ENCODE results near the gene SCGB1A1.
A peak's percentile ranks its signal among the peaks of the same experiment; 100 is the strongest.
"Not testable (repeated sequence)": the region's sequence is repeated elsewhere in the genome, so short reads cannot be mapped to it uniquely, and the experiment has no call there.

Gene SCGB1A1

DNA sequence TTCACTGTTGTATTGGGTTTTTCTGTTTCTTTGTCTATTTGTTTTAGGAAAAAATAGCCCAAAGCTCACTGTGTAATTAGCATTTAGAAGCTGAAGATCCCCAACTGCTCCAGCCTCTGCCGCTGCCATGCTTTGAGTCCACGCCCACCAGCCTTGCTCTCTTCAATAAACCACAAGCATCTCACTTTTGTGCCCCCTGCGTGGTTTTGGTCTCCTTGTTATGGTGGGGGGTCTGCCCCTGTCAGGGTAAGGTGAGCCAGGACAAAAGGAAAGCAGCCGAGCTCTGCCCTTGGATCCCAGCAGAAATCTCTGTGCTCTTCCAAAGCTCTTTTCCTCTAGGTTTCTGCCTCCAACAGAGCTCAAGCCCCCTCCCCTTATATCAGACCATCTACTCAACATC, 4.2 kb downstream of the SCGB1A1 start:
- DNase-seq, result no peak

DNA sequence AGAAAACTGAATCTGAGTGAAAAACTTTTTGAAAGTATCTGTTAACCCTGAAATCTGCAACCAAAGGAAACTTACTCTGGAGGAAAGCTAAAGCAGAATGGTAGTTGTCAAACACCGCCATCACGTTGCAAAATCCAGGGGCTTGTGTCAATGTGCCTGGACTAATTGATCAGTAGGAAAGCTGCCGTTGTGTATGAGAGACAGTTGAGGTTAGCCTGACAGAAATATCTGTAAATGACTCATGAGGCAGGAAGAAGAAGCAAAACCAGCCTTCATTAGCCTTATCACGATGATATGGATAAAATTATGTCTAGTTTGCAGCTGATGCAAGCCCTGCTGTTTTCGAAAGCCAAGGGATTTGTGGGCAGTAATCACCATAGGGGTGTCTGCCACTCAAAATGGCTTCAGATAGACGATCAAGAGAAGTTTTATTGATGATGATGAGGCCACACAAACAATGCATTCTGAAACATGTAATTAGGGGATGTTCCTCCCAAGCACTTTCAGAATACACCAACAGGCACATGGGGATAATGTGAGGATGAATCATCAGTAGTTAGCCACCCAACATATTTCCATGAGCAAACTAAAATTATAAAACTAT, 8.9 kb downstream of the SCGB1A1 start:
- DNase-seq, result no peak

DNA sequence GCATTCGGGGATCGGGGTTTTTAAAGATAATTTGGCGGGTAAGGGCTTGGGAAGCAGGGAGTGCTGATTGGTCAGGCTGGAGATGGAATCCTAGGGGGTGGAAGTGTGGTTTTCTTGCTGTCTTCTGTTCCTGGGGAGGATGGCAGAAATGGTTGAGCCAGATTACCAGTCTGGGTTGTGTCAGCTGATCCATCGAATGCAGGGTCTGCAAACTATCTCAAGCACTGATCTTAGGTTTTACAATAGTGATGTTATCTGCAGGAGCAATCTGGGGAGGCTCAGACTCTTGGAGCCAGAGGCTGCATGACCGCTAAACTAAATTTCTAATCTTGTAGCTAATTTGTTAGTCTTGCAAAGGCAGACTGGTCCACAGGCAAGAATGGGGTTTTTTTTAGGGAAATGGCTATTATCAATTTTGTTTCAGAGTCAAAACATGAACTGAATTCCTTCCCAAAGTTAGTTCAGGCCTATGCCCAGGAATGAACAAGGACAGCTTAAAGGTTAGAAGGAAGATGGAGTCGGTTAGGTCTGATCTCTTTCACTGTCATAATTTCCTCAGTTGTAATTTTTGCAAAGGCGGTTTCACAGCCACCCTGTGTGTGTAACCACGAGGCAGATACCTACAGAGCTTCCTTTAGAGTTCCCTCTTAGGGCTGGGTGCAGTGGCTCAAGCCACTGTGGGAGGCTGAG, 10.2 kb downstream of the SCGB1A1 start:
- no peak for DNase-seq

DNA sequence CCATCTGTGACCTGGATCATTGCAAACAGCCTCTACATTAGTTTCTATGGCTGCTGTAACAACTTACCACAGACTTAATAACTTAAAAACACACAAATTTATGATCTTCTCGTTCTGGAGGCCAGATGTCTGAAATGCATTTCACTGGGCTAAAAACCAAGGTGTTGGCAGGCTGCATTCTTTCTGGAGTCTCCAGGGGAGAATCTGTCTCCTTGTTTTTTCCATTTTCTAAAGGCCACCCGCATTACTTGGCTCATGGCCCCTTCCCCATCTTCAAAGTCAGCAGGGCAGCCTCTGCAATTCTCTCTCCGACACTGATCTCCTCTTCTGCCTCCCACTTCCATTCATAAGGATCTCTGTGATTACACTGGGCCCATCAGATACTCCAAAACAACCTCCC, 11.6 kb downstream of the SCGB1A1 start:
- DNase-seq, result no peak

DNA sequence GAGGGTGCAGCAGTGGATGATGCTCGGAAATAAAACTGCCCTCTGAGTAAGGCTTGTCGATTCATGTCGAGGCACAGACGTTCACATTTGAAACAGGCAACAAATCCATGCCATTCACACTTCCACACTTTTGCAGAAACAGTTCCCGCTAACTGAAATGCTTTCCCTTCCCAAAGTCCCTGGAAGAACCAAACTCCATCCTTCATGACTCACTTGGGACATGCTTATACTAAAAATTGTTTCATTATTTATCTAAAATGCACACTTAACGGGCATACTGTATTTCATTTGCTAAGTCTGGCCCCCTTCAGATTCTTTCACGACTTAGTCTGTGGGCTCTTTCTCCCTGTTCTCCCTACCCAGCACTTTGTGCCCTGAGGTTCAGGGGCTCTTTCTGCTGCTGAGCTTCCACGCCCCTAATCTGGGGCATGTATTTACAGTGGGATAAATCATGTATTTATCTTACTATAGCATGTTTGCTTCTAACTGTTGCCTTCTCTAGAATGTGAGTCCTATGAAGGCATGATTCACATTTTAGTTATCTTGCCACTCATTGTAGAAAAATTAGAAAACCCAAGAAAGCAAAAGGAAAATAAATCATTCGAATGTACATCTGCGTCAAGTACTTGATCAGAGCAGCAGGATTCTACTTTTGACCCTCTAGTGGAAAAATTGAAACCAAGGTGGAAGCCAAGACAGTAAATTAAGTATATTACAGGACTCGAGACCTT, 12.5 kb downstream of the SCGB1A1 start:
- no peak for DNase-seq

DNA sequence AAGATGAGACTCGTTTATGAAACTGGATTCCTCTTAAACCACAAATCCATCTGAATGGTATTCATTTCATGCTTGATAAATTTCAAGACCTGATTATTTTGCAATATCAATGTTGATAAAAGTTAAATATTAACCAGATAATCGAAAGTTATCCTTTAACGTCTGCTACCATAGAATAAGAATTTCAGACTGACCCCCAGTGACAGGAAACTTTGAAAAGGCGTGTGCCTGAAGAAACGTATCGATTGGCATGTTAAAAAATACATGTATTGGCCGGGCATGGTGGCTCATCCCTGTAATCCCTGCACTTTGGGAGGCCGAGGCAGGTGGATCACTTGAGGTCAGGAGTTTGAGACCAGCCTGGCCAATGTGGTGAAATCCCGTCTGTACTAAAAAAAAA, 13.9 kb downstream of the SCGB1A1 start:
- no peak for DNase-seq

DNA sequence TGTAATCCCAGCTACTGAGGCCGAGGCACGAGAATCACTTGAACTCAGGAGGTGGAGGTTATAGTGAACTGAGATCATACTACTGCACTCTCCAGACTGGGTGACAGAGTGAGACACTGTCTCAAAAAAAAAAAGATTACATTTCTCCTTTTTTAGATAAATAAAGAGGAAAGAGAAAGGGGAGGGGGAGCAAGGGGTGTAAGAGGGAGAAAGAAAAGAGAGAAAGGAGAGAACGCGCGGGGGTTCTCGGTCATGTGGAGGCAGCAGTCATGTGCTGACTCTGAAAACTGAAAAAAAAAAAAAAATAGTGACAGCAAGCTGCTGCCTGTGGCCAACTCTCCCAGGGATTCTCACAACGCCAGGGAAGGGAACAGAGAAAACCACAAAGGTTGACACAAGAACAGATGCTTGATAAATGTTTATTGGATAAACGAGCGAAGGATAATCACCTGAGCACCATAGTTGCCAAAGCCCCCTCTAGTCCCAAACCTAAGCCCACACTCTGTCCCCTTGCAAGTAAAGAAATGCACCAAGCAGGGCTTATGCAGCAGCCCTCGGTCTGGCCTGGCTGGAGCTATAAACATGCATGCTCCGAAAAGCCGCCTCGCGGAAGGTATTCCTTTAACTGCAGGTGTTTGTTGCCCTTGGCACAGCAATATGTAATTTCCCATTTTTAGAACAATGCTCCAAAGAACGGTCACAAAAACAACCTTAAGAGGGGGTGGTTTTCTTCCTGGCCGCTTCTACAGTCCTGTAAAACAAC, 14.5 kb downstream of the SCGB1A1 start:
- no peak for DNase-seq

DNA sequence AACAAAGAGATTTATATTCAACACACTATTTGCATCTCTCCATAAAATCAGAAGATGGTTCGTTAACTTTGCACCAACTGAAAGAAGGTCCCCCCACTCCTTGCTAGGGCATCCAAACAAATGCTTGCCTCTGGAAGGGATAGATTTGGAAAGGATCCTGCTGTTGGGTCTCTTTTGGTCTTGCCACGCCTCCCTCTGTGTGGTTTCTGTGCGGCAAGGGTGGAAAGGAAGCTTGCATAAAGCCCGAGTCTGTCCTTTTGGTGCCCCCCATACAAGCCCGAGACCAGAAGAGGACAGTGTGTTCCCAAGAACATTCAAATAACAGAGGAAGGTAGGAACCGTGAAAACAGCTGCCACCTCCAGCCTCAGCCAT, 15.1 kb downstream of the SCGB1A1 start:
- no peak for DNase-seq

DNA sequence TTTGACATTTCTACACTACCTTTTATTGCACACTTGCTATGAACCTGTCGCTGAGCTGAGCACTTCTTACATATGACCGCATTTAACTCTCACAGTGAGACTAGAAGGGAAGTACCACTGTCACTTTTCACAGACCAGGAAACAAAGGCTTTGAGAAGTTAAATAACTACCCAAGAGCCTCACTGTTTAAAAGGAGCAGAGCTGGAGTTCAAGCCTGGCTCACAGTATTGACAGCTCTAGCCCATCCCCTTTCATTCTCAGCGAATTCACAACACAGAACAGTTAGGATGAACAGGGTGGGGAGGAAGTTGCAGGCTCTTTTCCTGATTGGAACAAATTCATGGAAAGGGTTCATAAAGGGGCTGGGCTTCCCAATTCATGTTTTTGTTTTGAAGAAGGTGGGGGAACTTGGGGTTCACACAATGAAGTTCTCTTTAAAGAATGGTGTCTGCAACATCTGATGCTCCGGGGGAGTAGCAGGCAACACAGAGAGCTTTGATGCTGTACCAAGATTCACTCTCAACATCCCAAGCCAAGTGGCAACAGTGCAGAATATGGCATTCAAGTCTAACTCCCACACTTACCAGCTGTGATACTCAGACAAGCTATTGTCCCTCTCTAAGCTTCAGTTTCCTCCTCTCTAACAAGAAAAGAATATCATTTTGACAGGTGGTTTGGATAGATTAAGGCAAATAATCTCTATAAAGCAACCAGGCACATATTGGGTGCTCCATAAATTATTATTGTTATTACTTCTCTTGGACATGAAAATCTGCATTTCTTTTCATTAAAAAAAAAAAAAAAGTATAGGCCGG, 17.2 kb downstream of the SCGB1A1 start:
- DNase-seq, result no peak

DNA sequence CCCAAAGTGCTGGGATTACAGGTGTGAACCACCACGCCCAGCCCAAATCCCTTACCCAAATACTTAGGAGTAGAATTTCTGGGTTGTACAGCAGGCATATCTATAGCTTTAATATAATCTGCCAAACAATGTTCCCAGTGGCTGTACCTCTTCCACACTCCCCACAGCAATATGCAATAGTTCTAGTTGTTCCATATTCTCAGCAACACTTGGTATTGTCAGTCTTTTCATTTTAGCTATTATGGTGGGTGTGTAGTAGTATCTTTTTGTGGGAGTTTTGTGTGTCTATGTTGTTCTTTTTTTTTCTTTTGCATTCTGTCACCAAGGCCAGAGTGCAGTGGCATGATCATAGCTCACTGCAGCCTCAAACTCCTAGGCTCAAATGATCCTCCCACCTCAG, 18.8 kb downstream of the SCGB1A1 start:
- DNase-seq, result no peak

DNA sequence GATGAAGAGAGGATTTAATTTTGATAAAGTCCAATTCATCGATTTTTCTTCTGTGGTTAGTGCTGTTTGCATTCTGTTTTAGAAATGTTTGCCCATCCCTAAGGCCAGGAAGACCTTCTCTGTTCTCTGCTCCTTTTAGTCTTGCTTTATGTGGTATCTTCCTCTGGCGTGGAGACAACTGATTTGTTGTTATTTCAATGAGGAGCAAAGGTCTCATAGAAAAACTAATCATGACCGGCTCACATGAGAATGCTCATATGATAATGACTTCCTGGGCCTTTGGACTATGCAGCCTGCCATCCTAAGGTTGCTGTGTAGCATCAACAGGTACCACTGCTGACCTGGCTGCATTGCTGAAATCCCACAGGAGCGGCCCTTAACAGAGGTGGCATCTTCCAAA, 19.8 kb downstream of the SCGB1A1 start:
- DNase-seq, result no peak

DNA sequence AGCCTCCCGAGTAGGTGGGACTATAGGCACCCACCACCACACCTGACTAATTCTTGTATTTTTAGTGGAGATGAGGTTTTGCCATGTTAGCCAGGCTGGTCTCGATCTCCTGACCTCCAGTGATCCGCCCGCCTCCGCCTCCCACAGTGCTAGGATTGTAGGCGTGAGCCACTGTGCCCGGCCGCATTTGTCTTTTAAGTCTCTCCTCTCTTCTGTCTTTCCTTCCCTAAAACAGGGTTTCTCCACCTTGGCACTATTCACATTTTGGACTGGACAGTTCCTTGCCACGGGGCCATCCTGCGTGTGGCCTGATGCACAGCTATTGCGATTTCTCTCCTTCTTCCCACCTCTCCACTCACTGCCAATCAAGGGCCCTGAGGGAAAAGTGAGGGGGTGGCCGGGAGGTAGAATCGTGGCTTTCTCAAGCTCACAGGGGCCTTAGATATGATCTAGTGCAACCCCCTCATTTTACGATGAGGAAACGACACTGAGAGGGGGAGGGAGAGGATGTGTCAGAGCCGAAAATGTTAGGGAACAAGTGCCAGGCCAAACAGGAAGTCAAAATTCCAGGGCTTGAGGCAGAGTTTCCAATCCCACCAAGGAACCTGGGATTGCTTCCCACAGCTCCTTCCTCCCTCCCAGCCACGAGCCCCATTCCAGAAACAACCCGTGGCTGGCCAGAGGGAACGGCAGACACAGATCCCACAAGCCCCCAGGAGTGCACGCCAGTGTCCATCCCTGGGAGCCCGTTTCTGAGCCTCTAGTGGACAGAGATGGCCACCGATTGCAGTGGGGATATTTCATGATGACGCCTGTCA, 21.2 kb downstream of the SCGB1A1 start:
- DNase-seq, result peak; percentile 68

DNA sequence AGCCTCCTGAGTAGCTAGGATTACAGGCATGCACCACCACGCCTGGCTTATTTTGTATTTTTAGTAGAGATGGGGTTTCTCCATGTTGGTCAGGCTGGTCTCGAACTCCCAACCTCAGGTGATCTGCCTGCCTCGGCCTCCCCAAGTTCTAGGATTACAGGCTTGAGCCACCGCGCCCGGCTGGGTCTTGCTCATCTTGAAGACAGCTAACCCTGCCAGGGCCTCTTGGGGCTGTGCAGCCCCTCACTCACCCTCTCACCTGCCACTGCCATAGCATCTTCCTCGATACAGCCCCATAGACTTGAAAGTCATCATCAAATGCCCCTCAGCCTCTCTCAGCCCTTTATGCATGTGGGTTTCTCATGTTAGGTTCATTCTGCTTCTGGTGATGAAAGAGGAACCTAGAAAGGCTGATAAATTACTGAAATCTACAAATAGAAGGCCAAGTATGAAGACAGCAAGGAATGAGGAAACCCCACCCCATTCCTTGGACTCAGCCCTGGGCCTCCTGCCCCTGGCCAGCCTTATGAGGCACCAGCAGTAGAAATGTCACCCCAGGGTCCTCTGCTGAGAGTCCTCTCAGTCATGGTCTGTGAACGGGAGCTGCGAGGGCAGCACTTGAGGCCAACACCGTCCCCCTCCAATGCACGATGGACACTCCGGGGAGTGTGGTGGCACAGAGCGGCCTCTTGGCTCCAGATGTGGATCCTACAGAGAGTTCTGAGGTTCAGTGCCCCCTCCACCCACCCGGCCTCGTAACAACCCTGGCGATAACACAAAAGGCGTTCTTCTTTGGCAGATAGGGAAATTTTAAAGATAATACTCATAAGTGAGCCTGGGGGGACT, 24.8 kb downstream of the SCGB1A1 start:
- no peak for DNase-seq

DNA sequence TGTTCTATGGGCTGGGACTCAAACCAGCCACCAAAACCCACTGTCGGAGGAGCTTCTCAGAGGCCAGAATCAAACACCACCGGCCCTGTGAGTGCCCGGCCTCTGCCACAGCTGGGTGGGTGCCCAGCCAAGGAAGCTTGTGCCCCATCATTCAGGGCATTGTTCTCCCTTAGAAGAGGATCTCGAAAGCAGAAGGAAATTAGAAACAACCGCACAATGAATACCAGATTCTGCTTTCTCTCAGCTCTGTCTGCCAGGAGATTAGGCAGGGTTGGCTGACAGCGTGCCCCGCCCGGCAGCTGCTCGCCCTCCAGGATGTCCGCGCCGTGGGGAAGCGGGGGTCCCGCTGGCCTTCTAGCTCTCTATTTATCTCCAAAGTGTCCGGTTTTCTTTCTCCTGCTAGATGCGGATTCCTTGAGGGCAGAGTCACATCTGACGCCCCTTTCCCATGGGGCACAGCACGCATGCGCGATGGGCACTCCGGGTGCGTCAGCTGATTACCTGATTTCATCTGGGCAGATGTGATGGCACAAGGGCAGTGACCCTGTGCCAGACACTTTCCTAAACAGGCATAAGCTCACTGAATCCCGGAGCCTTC, 25.5 kb downstream of the SCGB1A1 start:
- DNase-seq, result peak; percentile 71

DNA sequence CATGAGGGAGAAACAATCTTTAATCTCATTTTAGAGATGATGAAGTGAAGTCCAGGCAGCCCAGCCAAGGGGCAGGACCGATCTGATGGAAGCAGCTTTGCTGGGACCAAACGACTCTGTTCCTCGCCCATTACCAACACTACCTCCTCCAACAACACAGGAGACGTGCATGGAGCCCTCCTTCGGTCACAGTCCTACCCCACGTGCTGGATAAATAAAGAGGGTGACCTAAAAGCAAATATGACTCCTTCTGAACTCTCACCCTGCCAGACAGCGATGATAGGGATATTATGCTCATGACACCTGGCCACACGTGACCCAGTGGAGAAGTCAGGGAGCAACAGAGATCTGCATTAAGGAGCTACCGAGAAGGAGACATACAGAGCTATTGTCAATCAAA, 26.0 kb downstream of the SCGB1A1 start:
- DNase-seq, result no peak

DNA sequence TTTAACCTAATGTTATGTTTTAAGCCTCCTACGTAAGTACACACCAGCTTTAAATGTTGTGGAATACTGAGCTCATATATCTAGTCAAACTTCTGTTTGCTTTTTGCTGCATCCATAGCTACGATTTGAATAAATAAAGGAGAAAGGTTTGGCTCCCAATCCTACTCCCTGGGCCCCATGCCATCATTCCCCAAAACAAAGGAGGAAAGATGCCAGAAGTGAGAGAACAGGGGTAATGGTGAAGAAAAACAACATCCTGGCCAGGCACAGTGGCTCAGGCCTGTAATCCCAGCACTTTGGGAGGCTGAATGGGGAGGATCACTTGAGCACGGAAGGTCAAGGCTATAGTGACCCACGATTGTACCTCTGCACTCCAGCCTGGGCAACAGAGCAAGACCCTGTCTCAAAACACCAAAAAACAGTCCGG, 26.5 kb downstream of the SCGB1A1 start:
- DNase-seq, result no peak

DNA sequence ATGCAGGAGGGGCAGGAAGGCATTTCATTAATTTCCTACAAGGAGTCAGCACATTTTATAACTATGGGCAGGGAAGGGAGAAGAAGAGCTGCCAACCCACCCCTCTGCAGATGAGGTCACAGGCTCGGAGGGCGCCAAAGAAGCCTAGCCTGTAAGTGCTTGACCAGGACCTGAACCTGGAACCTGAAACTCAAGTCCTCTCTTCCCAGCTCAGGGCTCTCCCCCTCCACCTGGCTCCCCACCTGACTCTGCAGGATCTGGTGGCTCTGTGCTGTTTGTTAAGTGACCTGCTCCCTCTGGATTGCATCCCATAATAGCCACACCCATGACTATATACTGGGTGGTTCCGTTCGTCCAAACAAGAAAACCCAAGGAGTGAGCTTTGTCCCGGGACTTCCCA, 27.3 kb downstream of the SCGB1A1 start:
- no peak for DNase-seq

DNA sequence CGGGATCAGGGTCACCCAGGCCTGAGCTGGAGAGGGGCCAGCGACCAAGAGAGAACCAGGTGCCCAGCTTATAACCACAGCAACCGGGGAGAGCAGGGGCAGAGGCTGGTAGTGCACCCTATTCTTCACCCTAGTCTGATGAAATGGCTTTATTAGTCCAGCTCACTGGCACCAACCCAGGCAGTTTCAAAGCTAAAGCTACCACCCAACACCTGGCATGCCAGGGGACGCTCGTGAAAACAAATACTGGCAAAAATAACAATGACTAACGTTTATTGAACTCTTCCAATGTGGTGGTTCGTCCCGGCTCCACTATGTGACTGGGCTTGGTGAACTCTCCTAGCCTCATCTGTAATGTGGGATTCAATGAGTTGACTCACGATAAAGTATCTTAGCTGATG, 30.6 kb downstream of the SCGB1A1 start:
- peak; percentile 55 for DNase-seq

DNA sequence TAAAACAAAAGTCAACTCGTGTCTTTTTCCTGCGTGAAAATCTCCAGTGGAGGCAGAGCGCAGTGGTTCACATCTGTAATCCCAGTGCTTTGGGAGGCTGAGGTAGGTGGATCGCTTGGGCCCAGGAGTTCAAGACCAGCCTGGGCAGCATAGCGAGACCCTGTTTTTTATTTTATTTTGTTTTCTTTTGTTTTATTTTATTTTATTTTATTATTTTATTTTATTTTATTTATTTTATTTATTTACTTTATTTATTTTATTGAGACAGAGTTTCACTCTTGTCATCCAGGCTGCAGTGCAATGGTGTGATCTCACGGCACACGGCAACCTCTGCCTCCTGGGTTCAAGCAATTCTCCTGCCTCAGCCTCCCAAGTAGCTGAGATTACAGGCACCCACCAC, 31.1 kb downstream of the SCGB1A1 start:
- DNase-seq, result not testable (repeated sequence)

DNA sequence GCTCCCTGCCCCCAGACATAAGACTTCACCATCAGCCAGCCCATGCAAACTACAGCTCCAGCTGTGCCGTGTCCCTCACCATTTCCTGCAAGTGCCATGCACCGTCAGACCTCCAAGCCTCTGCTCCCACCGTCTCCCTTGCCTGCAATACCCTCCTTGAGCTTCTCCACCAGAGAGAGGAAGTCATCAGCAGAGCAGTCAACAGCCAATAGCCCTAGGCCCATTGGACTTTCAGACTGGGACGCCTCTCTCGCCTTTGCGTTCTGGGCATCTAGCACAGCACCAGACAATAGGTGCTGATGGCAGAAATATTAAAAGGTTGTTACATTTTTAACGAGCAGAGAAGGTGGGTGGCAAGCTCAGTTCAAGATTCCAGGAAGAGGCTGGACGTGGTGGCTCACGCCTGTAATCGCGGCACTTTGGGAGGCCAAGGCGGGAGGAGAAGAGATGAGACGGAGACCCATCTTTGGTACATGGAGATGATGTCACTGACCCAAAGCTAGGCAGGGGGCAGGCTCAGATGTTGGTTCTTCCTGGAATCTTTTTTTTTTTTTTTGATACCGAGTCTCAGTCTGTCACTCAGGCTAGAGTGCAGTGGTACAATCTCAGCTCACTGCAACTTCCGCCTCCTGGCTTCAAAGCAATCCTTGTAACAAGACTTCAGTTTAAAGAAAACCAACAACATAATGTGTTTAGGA, 31.9 kb downstream of the SCGB1A1 start:
- DNase-seq, result no peak

Measured in T1000 (cell line).